Fibroblast of skin of left biceps (primary cell): ENCODE data around the gene MAPKAP1.
"Not testable (repeated sequence)": the region's sequence is repeated elsewhere in the genome, so short reads cannot be mapped to it uniquely, and the experiment has no call there.

Experiments used
- DNase-seq, 2 experiments: peaks; one replicate each; pipeline ENCODE4 v3.0.0-alpha.2; 2013; ENCODE audit warnings: low read depth in 2 of 2

The MAPKAP1 gene

GRCh38 chr9:125730168-125730567 is 23.2 kb upstream of the MAPKAP1 start:
- DNase-seq: no peak

GRCh38 chr9:125726456-125727132 is 19.6 kb upstream of the MAPKAP1 start:
- DNase-seq: no peak

- no peak for DNase-seq
These were observed 430 bp upstream of the MAPKAP1 start for GRCh38 chr9:125707472-125707804.

GRCh38 chr9:125705893-125706292 is 1.1 kb downstream of the MAPKAP1 start:
- no peak for DNase-seq

GRCh38 chr9:125703662-125704061 is 3.3 kb downstream of the MAPKAP1 start:
- no peak for DNase-seq

- DNase-seq: peak; percentile 19 to 33
These were observed 5.7 kb downstream of the MAPKAP1 start for GRCh38 chr9:125701351-125701750.

- DNase-seq: no peak
These were observed 6.2 kb downstream of the MAPKAP1 start for GRCh38 chr9:125700791-125701190.

GRCh38 chr9:125699870-125700269 is 7.1 kb downstream of the MAPKAP1 start:
- DNase-seq: no peak

GRCh38 chr9:125696106-125696647 is 10.8 kb downstream of the MAPKAP1 start:
- DNase-seq: no peak

- not testable (repeated sequence) for DNase-seq
These were observed 11.5 kb downstream of the MAPKAP1 start for GRCh38 chr9:125695548-125695947.

GRCh38 chr9:125694478-125694877 is 12.5 kb downstream of the MAPKAP1 start:
- peak; percentile 69 to 71 for DNase-seq

GRCh38 chr9:125693492-125693891 is 13.5 kb downstream of the MAPKAP1 start:
- not testable (repeated sequence) for DNase-seq

- DNase-seq: no peak
These were observed 15.1 kb downstream of the MAPKAP1 start for GRCh38 chr9:125691869-125692268.

GRCh38 chr9:125690679-125691078 is 16.3 kb downstream of the MAPKAP1 start:
- DNase-seq: no peak

- DNase-seq: no peak
These were observed 19.7 kb downstream of the MAPKAP1 start for GRCh38 chr9:125687163-125687863.

- DNase-seq: no peak
These were observed 21.8 kb downstream of the MAPKAP1 start for GRCh38 chr9:125685167-125685566.

- DNase-seq: no peak
These were observed 23.5 kb downstream of the MAPKAP1 start for GRCh38 chr9:125683486-125683885.

GRCh38 chr9:125682340-125682739 is 24.7 kb downstream of the MAPKAP1 start:
- no peak for DNase-seq

GRCh38 chr9:125681657-125682056 is 25.4 kb downstream of the MAPKAP1 start:
- no peak for DNase-seq

GRCh38 chr9:125681086-125681622 is 25.9 kb downstream of the MAPKAP1 start:
- no peak for DNase-seq

GRCh38 chr9:125680445-125680844 is 26.6 kb downstream of the MAPKAP1 start:
- DNase-seq: no peak

GRCh38 chr9:125679597-125680189 is 27.3 kb downstream of the MAPKAP1 start:
- no peak for DNase-seq
